DND-41 (cell line): ENCODE results near the gene VAPA.

Source experiments
- ATAC-seq: fragments of 200-7000 bp; cut with Tn5 transposase; 3 replicates; pipeline ENCODE4 v1.9.1; 2021; ENCODE audit warnings: low read depth; ENCODE audit not compliant: insufficient read depth
- DNase-seq: peaks from one replicate; pipeline ENCODE4 v3.0.0-alpha.2; 2020
- H2AFZ ChIP-seq: 2 replicates; pipeline ENCODE4 v1.6.0; 2012; ENCODE audit warnings: low read depth, low read length
- H3K27ac ChIP-seq: 2 replicates; pipeline ENCODE4 v1.5.1; 2012; ENCODE audit warnings: low read length, inconsistent platforms
- H3K27me3 ChIP-seq: fragments of 200-600 bp; sonication (generic); 2 replicates; pipeline ENCODE4 v1.6.0; 2012; ENCODE audit warnings: low read length, mild to moderate bottlenecking, inconsistent platforms; ENCODE audit not compliant: insufficient read depth, poor library complexity
- H3K36me3 ChIP-seq: 2 replicates; pipeline ENCODE4 v1.5.1; 2012; ENCODE audit warnings: low read length, inconsistent platforms; ENCODE audit not compliant: insufficient read depth
- H3K4me1 ChIP-seq: 2 replicates; pipeline ENCODE4 v1.5.1; 2012; ENCODE audit warnings: mild to moderate bottlenecking, low read length; ENCODE audit not compliant: insufficient read depth
- H3K4me2 ChIP-seq: 2 replicates; pipeline ENCODE4 v1.6.0; 2012; ENCODE audit warnings: mild to moderate bottlenecking, moderate library complexity, low read length, inconsistent platforms; ENCODE audit not compliant: insufficient read depth
- H3K4me3 ChIP-seq, 2 experiments: fragments of 200-600 bp in 1 of 2; shearing (Covaris generic) in 1 of 2; 2 replicates each; pipeline ENCODE4 v1.5.1; 2012 to 2016; ENCODE audit warnings: inconsistent platforms in 2 of 2, low read length in 2 of 2, mild to moderate bottlenecking in 2 of 2, low read depth in 1 of 2, moderate library complexity in 1 of 2
- H3K79me2 ChIP-seq: 2 replicates; pipeline ENCODE4 v1.6.0; 2012; ENCODE audit warnings: low read length, inconsistent platforms; ENCODE audit not compliant: insufficient read depth
- H3K9ac ChIP-seq: 2 replicates; pipeline ENCODE4 v1.6.0; 2012; ENCODE audit warnings: low read depth, mild to moderate bottlenecking, inconsistent platforms, low read length, moderate library complexity
- H3K9me3 ChIP-seq: 2 replicates; pipeline ENCODE4 v1.5.1; 2012; ENCODE audit warnings: low read length, moderate library complexity, mild to moderate bottlenecking, inconsistent platforms; ENCODE audit not compliant: insufficient read depth, severe bottlenecking
- H4K20me1 ChIP-seq: 2 replicates; pipeline ENCODE4 v1.6.0; 2012; ENCODE audit warnings: low read length; ENCODE audit not compliant: insufficient read depth
- EZH2 ChIP-seq: IDR thresholded peaks from 3 replicates; pipeline ENCODE4 v1.6.1; 2012; ENCODE audit warnings: borderline replicate concordance, low read depth, mild to moderate bottlenecking, moderate library complexity, low read length, inconsistent platforms; ENCODE audit not compliant: severe bottlenecking
- TF ChIP-seq, protein P1 (sequence below): IDR thresholded peaks from 2 replicates; pipeline ENCODE4 v1.5.1; 2012; ENCODE audit warnings: borderline replicate concordance, low read length, moderate library complexity, mild to moderate bottlenecking; ENCODE audit not compliant: poor library complexity, severe bottlenecking; ENCODE audit errors: extremely low read depth

Gene VAPA

DNA sequence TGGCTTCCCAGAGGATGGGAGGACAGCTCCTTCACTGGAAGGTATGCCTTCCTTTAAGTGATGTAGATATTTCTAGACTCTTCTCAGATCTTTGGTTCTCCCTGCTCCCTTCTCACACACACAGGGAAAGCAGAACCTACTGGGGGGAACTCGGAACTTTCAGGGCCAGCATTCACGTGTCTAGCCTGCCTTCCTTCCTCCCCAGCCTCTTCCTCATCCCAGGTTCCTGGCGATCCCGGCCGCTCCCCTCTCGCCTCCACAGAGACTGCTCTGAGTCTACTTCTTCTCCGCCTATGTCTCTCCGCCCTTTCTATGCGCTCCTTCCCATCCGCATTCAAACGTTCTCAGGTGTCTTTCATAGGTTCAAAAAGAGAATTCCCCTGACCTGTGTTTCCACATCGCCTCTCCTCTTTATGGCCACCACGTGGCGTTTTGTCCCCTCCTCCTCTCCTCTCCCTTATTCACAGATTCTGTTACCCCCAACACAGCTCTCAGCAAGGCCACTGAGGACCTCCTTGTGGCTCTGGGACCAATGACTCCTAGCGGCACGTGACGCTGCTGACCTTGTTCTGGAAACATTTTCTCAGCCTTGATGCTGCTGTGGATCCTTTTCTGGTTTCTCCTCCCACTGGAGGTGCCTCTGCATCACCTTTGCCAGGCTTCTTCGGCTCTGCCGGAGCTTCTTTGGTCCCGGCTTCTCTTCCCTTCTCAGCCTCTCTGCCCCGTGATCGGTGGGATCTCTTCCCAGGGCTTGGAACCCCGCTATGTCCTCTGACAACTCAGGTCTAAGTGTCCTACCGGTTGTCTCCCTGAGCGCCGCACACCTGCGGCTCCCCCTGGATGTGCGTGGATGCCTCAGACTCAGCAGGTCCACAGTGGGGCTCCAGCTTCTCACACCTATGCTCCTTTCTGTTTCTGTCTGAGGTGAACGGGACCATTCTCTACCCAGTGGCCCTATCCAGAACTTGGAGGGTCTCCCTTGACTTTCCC, 77.5 kb downstream of the VAPA start:
- ATAC-seq, result no peak

DNA sequence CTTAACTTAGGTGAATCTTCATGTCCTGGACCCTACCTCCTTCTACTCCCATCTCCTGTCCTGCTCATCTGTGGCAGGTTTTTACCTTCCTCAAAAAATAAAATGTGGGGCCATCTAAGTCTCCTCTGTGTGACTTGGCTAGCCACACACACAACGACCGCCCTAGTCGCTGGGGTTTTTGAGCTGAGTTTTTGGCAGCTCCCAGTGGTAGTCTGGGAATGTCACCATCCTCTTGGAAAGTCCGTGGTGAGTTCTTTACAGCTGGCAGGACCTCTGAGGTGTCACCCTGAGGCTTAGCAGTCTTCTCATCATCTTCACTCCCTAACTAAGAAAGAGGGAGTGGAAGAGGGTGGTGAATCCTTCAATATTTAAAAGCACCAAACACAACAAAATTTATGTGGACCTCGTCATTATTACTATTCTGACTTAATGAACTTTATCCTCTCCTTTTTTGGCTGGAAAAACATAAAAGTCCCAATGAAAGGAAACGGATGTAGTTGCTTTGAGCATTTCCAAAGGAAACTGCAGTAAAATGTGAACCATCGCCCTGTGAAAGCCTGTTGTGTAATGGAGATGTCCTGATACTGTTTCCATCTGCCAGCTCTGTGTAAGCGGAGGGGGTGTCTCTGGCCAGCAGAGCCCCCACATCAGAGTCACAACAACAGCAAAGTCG, 78.6 kb downstream of the VAPA start:
- ATAC-seq (no peak), DNase-seq (no peak)
- Histone ChIP-seq H3K4me3 (no peak overlapping the region), H3K4me2 (no peak overlapping the region), H4K20me1 (no peaks in the 10 kb centered on the region), H3K9ac (no peak overlapping the region), H2AFZ (no peak overlapping the region), H3K27ac (no peak overlapping the region), H3K4me1 (peaks cover 8% of the 10 kb centered on the region), H3K79me2 (no peaks in the 10 kb centered on the region), H3K27me3 (no peaks in the 10 kb centered on the region), H3K9me3 (peaks cover 2% of the 10 kb centered on the region), H3K36me3 (no peaks in the 10 kb centered on the region)
- TF ChIP-seq EZH2, result no peak
- TF ChIP-seq, protein P1, sequence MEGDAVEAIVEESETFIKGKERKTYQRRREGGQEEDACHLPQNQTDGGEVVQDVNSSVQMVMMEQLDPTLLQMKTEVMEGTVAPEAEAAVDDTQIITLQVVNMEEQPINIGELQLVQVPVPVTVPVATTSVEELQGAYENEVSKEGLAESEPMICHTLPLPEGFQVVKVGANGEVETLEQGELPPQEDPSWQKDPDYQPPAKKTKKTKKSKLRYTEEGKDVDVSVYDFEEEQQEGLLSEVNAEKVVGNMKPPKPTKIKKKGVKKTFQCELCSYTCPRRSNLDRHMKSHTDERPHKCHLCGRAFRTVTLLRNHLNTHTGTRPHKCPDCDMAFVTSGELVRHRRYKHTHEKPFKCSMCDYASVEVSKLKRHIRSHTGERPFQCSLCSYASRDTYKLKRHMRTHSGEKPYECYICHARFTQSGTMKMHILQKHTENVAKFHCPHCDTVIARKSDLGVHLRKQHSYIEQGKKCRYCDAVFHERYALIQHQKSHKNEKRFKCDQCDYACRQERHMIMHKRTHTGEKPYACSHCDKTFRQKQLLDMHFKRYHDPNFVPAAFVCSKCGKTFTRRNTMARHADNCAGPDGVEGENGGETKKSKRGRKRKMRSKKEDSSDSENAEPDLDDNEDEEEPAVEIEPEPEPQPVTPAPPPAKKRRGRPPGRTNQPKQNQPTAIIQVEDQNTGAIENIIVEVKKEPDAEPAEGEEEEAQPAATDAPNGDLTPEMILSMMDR, result no peak

More for the DNA sequence above, 77.5 kb downstream of the VAPA start:
- Histone ChIP-seq H3K4me2 (no peak overlapping the region), H3K36me3 (no peaks in the 10 kb centered on the region), H3K4me3 (no peak overlapping the region), H3K9me3 (no peaks in the 10 kb centered on the region), H3K79me2 (no peaks in the 10 kb centered on the region), H3K27me3 (no peaks in the 10 kb centered on the region), H3K4me1 (peaks cover 8% of the 10 kb centered on the region), H2AFZ (no peak overlapping the region), H3K9ac (no peak overlapping the region), H4K20me1 (no peaks in the 10 kb centered on the region), H3K27ac (no peak overlapping the region)
- no peak for DNase-seq
- no peak for TF ChIP-seq EZH2
- TF ChIP-seq, protein P1, result no peak

DNA sequence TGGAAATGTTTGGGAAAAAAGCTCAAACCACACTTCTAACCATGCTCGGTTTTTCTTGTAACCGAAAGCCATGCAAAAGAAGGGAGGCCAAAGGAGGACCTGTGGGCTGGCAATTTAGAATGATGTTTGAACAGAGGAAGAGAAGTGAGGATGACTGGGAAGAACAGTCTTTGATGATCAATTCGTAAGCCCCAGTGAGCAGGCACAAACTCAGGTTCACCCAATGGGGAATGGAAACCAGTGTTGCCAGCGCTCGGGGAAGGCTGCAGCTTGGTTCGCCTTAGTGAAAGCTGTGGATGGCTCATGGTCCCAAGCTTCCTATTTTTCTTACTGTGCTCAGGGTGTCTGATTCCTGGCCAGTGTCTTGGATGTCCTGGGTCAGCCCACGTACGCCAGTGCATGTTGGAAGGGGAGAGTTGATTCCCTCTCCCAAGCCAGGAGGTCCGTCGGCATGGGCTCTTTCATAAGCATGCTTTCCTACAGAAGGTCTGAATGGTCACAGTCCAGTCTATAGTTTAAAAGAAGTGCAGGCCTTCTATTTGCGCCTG, 79.2 kb downstream of the VAPA start:
- H3K27me3 ChIP-seq, result no peaks in the 10 kb centered on the region
- no peak overlapping the region for H3K9ac ChIP-seq
- H3K4me2 ChIP-seq, result no peak overlapping the region
- DNase-seq (no peak), ATAC-seq (no peak)
- H4K20me1 ChIP-seq, result no peaks in the 10 kb centered on the region
- peaks cover 8% of the 10 kb centered on the region for H3K4me1 ChIP-seq
- TF ChIP-seq EZH2, result no peak
- TF ChIP-seq, protein P1, result no peak
- H3K4me3 ChIP-seq, result no peak overlapping the region
- H2AFZ ChIP-seq, result no peak overlapping the region
- no peaks in the 10 kb centered on the region for H3K79me2 ChIP-seq
- H3K36me3 ChIP-seq, result no peaks in the 10 kb centered on the region
- no peak overlapping the region for H3K27ac ChIP-seq
- H3K9me3 ChIP-seq, result peaks cover 8% of the 10 kb centered on the region
